Ishikawa (cell line): ENCODE data around the gene CCDC57.

ENCODE experiments used
- CEBPB ChIP-seq: IDR thresholded peaks from 2 replicates; pipeline ENCODE4 v1.6.1; 2012
- EGR1 ChIP-seq: IDR thresholded peaks from 2 replicates; pipeline ENCODE4 v1.6.1; 2012
- EP300 ChIP-seq: IDR thresholded peaks from 2 replicates; pipeline ENCODE4 v1.6.1; 2012; ENCODE audit warnings: borderline replicate concordance
- MAX ChIP-seq: IDR thresholded peaks from 2 replicates; pipeline ENCODE4 v1.6.1; 2012
- USF1 ChIP-seq: IDR thresholded peaks from 2 replicates; pipeline ENCODE4 v1.6.1; 2012

- no peak for TF ChIP-seq EP300
- no peak for TF ChIP-seq USF1
- TF ChIP-seq CEBPB: no peak
- TF ChIP-seq EGR1: no peak
- no peak for TF ChIP-seq MAX
Measured at GRCh38 chr17:82253179-82253544, 40.5 kb upstream of the CCDC57 start.
